HCEC 1CT (cell line): Measurements from ENCODE around the gene GPR142.
A peak's percentile ranks its signal among the peaks of the same experiment; 100 is the strongest.

Experiments
- DNase-seq: peaks from one replicate; pipeline ENCODE4 v3.0.0-alpha.2; 2017

Gene GPR142

DNA sequence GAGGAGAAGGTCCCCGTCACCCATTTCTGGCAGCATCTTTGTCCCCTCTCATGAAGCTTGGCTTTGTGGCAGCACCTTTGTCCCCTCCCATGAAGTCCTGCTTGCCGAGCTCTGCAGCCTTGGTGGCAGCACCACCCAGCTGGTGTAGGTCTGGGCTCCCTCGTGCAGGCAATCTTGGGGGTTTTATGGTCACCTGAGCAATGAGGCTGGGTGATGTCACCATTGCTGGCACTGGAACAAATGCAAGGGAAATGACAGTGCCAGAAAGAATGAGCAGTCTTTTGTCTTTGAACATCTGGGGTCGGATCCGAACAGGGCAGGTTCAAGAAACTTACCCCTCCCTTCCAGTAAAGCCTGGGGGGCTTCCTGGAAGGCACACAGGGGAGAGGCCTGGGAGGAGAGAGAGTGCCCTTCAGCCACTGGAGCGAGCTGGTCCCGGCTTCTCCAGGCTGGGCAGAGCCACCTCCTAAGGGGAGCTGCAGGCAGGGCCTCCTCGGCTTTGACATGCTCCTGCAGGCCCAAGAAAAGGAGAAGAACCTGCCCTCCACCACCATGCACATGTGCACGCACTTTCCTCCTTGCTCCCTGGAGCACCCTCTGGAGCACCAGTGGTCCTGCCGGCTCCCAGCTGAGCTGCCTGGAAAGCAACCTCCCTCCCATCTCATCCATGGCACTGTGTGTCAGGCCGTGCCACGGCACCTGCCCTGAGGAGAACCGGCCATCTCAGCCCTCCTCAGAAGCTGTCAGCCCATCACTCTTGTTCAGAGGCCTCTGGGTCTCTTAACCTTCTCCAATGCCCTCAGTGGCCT lies 21.7 kb upstream of the GPR142 start:
- DNase-seq: no peak

GRCh38 chr17:74347646-74348045 lies 19.7 kb upstream of the GPR142 start:
- DNase-seq: no peak

DNA sequence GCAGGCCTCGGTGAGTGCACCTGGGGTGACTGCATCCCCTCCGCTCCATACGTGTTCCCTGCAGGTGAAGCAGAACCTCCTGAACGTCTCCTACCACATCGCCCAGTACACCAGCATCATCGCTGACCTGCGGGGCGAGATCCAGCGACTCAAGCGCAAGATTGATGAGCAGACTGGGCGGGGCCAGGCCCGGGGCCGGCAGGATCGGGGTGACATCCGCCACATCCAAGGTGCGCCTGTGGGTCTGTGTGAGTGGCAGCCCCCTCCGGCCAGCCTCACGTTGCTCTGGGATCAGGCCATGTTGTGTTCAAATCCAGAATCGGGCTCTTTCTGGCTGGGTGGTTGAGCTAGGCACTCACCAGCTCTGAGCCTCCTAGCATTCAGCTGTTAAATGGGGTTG lies 18.2 kb upstream of the GPR142 start:
- no peak for DNase-seq

- no peak for DNase-seq
These were observed 16.8 kb upstream of the GPR142 start for GRCh38 chr17:74350486-74350885.

DNA sequence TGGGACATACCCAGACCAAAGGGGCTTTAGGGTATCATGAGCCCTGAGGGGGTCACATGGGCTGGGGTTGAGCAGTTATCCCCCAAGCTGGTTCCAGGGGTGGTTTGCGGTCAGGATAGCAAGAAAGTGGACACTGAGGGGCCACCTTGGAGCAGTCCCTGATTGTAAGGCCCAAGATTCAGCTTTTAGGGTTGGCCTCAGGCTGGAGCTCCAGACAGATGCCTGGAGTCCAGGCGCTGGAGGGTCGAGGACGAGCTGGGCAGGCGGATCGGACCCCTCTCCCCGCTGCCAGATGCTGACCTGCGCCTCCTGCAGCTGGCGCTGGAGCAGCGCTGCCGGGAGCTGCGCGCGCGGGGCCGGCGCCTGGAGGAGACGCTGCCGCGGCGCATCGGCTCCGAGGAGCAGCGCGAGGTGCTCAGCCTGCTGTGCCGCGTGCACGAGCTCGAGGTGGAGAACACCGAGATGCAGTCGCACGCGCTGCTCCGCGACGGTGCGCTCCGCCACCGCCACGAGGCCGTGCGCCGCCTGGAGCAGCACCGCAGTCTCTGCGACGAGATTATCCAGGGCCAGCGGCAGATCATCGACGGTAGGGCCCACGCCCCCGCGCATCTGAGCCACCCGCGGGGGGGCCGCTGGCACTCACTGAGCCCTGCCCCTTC lies 15.6 kb upstream of the GPR142 start:
- no peak for DNase-seq

- no peak for DNase-seq
These were observed 13.8 kb upstream of the GPR142 start for GRCh38 chr17:74353446-74354060.

GRCh38 chr17:74354123-74354522 lies 13.2 kb upstream of the GPR142 start:
- DNase-seq: no peak

GRCh38 chr17:74354561-74354960 lies 12.7 kb upstream of the GPR142 start:
- no peak for DNase-seq

GRCh38 chr17:74355065-74355464 lies 12.2 kb upstream of the GPR142 start:
- DNase-seq: no peak

- DNase-seq: no peak
These were observed 10.4 kb upstream of the GPR142 start for GRCh38 chr17:74356646-74357465.

DNA sequence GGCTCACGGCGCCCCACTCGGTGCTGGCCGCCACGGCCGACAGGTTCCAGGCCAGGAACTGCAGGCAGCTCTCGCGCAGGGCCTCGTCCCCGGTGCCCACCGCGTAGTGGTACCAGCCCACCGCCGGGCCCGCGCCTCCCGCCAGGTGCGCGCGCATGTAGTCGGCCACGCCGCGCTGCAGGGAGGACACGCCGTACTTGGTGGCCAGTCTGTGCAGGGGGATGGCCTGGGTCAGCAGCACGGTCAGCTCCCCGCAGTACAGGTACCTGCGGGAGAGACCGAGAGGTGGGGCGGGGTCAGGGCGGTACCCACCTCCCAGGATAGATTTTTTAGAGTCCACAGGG lies 9.9 kb upstream of the GPR142 start:
- no peak for DNase-seq

DNA sequence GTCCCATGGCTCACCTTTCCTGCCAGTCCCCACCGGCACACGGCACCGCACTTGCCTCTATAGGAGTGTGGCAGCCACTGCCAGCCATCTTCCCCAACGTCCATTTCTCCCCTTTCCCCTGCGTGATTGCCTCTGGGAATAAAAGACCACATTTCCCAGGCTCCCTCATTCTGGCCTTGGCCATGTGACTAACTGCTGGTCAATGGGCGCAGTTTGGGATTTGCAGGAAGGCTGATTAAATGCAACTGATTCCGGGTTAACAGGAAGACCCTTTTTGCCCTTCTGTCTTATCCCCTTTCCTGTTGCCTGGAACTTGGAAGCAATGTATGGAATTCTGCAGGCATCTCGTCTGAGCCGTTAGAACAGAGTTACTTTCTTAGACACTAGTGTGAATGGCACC lies 8.6 kb upstream of the GPR142 start:
- no peak for DNase-seq

GRCh38 chr17:74359916-74360315 lies 7.4 kb upstream of the GPR142 start:
- no peak for DNase-seq

- no peak for DNase-seq
These were observed 6.4 kb upstream of the GPR142 start for GRCh38 chr17:74360899-74361229.

GRCh38 chr17:74361230-74362068 lies 5.9 kb upstream of the GPR142 start, which contains the start of gene BTBD17:
Gene BTBD17 (minus strand): TSS chr17:74361868. CDS start chr17:74361819, 49 bp downstream.
- DNase-seq: no peak

DNA sequence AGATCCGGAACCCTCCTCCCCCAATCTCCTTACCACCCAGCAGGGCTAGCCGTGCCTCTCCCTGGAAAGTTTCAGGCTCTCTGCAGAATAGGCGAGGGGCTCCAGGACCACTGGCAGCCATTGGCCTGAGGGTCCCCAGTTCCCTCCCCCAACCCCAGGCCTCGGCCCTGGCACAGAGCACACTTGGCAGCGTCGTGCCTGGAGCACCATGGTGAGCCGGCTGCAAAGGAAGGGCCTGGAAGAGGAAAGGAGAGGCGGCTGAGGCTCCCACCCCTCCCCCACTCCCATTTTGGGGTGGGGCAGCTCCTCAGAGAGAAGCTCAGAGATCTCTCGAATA lies 5.3 kb upstream of the GPR142 start:
- DNase-seq: no peak

DNA sequence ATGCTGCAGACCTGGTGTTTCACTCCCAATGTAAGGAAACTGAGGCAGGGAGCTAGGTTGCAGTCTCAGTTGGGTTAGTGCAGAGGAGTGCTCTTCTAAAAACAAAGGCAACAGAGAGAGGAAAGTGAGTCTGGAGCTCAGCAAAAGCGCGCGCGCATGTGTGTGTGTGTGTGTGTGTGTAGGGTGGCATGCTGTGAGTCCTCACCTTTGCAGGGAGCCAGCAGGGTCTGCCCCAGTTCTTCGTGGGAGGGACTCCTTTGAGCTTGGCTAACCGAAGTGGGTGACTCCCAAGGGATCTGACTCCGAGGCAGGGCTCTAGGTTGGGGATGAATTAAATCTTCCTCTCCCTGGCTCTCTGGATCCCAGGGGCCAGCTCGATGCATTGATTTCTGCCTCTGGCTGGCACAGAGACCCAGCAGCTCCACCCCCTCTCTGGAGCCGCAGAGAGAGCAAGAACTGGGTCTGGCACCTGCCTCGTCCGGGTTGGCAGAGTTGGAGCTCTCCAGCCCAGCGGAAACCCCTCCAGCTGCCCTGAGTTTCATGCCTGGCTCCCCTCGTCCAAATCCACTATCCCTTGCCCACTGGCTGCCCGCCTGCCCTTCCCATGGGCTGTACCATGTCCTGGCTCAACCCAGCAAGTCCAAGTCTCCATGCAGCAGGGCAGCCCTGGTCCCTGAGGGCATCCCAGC lies 4.4 kb upstream of the GPR142 start:
- no peak for DNase-seq

GRCh38 chr17:74368341-74369081 lies 1.2 kb downstream of the GPR142 start:
- DNase-seq: peak; percentile 2

GRCh38 chr17:74369221-74369620 lies 1.9 kb downstream of the GPR142 start:
- no peak for DNase-seq

DNA sequence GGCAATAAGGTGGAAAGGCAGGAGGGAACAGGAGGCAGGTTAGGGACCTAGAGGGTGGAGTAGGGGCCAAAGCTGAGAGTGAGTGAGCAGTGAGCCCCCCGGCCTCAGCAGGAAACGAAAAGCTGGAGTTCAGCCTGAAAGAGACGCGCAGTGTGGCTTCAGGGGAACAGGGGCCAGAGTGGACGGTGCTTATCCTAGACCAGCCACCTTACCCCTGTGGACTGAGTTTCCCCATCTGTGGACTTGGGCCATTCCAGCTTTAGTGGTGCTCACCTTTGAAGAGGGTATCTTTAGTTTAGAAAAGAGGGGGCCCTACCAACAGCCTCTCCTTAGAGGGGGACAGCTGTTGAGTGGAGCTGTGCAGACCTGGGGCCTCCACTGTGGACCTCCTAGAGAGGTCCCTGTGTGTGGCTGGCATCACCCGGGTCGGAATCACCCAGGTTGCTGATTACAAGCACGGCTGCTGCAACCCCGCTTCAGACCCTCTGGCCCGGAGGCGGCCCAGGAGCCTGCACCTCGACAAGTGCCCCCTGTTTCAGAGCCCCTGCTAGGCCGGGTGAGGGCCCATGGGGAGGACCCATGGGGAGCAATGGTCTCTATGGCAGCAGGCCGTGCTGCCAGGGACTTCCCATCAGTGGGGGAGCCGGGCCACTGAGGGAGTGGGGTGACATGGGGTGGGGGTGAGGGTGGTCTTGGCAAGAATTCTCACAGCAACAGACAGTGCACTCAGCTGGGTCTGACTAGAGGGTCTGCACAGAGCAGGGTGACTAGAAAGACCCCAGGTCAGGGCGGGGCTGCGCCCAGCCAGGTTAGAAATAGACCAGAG lies 2.6 kb downstream of the GPR142 start:
- DNase-seq: no peak
